Measurements from ENCODE around the gene KCNK15. TPM values are rescaled to one million over a fixed set of nuclear protein-coding genes. Genes with fewer than 3 reads are reported as not detected.

Gene KCNK15
- total RNA-seq, 1 experiment from 2014 or later: 0.33 TPM

DNA sequence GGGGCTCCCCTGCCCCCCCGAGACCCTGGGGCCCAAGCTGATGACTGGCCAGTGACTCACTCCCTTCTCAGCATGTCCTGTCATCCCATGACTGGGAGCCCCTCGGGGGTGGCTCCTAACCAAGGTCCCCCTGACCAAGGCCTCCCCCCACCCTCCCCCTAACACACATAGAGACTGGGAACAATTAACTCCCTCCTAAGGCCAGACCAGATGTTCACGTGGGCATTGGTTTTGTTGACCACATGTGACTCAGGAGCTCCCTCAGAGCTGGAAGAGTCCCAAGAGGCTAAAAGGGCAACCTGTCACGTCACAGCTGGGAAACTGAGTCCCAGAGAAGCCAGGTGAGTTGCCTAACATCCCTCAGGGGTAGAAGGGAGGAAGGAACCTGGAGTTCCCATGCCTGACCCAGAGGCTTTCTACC lies 41.1 kb upstream of the KCNK15 start:
- DNase-seq: no peak
- WGBS (ENCODE audit: extremely low coverage, insufficient read length, low lambda C conversion rate): no CpG with 5 or more reads among the region's 4 CpGs

More for the DNA sequence above, 41.1 kb upstream of the KCNK15 start:
- H3K9me3 ChIP-seq (ENCODE audit: control insufficient read depth, low read depth, low read length): no peaks in the 10 kb centered on the region
- H3K9ac ChIP-seq (ENCODE audit: extremely low read depth, insufficient read length, low read length): no peak overlapping the region
- H3K23ac ChIP-seq (ENCODE audit: insufficient read length, low read depth, low read length): no peak overlapping the region
- no peak overlapping the region for H4K5ac ChIP-seq (ENCODE audit: insufficient read length, low read depth, low read length)
- no peaks in the 10 kb centered on the region for H3K23me2 ChIP-seq (ENCODE audit: insufficient read length, low read depth, low read length, poor library complexity, severe bottlenecking)
- no peaks in the 10 kb centered on the region for H3K27me3 ChIP-seq (ENCODE audit: insufficient read depth, low read length)
- no peak overlapping the region for H2AFZ ChIP-seq (ENCODE audit: low read length)
- no peak overlapping the region for H3T11ph ChIP-seq (ENCODE audit: low read length)
- no peak overlapping the region for H3K4ac ChIP-seq (ENCODE audit: low read depth, low read length)
- H2BK120ac ChIP-seq (ENCODE audit: low read depth, low read length, poor library complexity, severe bottlenecking): no peak overlapping the region
- no peaks in the 10 kb centered on the region for H3K79me1 ChIP-seq (ENCODE audit: insufficient read depth, low read depth, low read length, poor library complexity, severe bottlenecking)
- H3K36me3 Mint-ChIP-seq (ENCODE audit: insufficient read depth in 1 of 3, low read depth in 3 of 3): no peaks in the 10 kb centered on the region; a peak in 1 of 7 replicates
- no peak overlapping the region for H2AK5ac ChIP-seq (ENCODE audit: insufficient read length, low read length)
- H4K8ac ChIP-seq (replicated peaks; ENCODE audit: insufficient read length, low read depth, low read length): no peak overlapping the region
- H3K18ac ChIP-seq (ENCODE audit: insufficient read length, low read depth, low read length): no peak overlapping the region
- H4K91ac ChIP-seq (ENCODE audit: insufficient read length, low read depth, low read length): no peak overlapping the region
- H3K27ac Mint-ChIP-seq: no peak overlapping the region
- no peak overlapping the region for H2BK15ac ChIP-seq (ENCODE audit: low read depth, low read length)
- no peak overlapping the region for H3K4me3 Mint-ChIP-seq
- no peaks in the 10 kb centered on the region for H3K9me3 Mint-ChIP-seq
- H3K27ac ChIP-seq (ENCODE audit: insufficient read length, low read depth, low read length): no peak overlapping the region
- no peak overlapping the region for H3K4me2 ChIP-seq (ENCODE audit: insufficient read depth, insufficient read length, low read length)
- H3K79me2 ChIP-seq (ENCODE audit: insufficient read depth, low read length): no peaks in the 10 kb centered on the region
- no peak overlapping the region for H2BK20ac ChIP-seq (ENCODE audit: low read depth, low read length, poor library complexity, severe bottlenecking)
- TF ChIP-seq, protein P1, sequence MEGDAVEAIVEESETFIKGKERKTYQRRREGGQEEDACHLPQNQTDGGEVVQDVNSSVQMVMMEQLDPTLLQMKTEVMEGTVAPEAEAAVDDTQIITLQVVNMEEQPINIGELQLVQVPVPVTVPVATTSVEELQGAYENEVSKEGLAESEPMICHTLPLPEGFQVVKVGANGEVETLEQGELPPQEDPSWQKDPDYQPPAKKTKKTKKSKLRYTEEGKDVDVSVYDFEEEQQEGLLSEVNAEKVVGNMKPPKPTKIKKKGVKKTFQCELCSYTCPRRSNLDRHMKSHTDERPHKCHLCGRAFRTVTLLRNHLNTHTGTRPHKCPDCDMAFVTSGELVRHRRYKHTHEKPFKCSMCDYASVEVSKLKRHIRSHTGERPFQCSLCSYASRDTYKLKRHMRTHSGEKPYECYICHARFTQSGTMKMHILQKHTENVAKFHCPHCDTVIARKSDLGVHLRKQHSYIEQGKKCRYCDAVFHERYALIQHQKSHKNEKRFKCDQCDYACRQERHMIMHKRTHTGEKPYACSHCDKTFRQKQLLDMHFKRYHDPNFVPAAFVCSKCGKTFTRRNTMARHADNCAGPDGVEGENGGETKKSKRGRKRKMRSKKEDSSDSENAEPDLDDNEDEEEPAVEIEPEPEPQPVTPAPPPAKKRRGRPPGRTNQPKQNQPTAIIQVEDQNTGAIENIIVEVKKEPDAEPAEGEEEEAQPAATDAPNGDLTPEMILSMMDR (conservative IDR thresholded peaks at IDR 0.05): no peak
- H3K4me1 Mint-ChIP-seq: peaks cover 16 to 30% of the 10 kb centered on the region in 2 experiments
- H3K27me3 Mint-ChIP-seq (ENCODE audit: low read depth): peaks cover 5% of the 10 kb centered on the region
- no peak overlapping the region for H3K56ac ChIP-seq (ENCODE audit: insufficient read length, low read depth, low read length)
- H3K14ac ChIP-seq (ENCODE audit: insufficient read depth, low read length): no peak overlapping the region
- no peaks in the 10 kb centered on the region for H4K20me1 ChIP-seq (ENCODE audit: control insufficient read depth, insufficient read depth, insufficient read length)
- peaks cover 6% of the 10 kb centered on the region; the same call in 1 of the 2 replicates for H3K4me1 ChIP-seq (ENCODE audit: insufficient read depth, low read length)
- H2BK5ac ChIP-seq (ENCODE audit: insufficient read length, low read length): no peak overlapping the region
- H2BK12ac ChIP-seq (ENCODE audit: insufficient read length, low read depth, low read length): no peak overlapping the region
